GM12878 (cell line): ENCODE measurements around the gene CLDN14. TPM values are rescaled to one million over a fixed set of nuclear protein-coding genes. Genes with fewer than 3 reads are reported as not detected.
A peak's percentile ranks its signal among the peaks of the same experiment; 100 is the strongest.

Experiments
- ATAC-seq: fragments of 200-7000 bp; cut with Tn5 transposase; 3 replicates; pipeline ENCODE4 v1.9.1; 2020; ENCODE audit warnings: mild to moderate bottlenecking, moderate library complexity
- BruUV-seq: library from RNA; stranded (reverse); fragments of 400-500 nt; replicated peaks from 2 replicates; lab custom pipeline; 2021; lab: Mats Ljungman, UMichigan
- CTCF ChIA-PET: fragments of 300-600 bp; sonication (Branson Sonifier 250); formaldehyde crosslinking; extraction: SDS; loops from one replicate; lab custom pipeline; 2021; ENCODE audit warnings: inconsistent platforms; lab: Yijun Ruan, JAX
- POLR2A ChIA-PET: fragments of 350-600 bp; formaldehyde crosslinking; extraction: SDS; loops from one replicate; lab custom pipeline; 2021; ENCODE audit warnings: inconsistent platforms; lab: Charles Lee
- RAD21 ChIA-PET: fragments of 300-600 bp; sonication (Branson Sonifier 250); formaldehyde crosslinking; loops from one replicate; lab custom pipeline; 2023; ENCODE audit warnings: antibody characterized with exemption; ENCODE audit not compliant: unreplicated experiment; lab: Charles Lee
- SMC1A ChIA-PET: fragments of 300-600 bp; sonication (Branson Sonifier 250); formaldehyde crosslinking; loops from one replicate; lab custom pipeline; 2023; ENCODE audit not compliant: unreplicated experiment, uncharacterized antibody; lab: Charles Lee
- DNase-seq: peaks from one replicate; pipeline ENCODE4 v3.0.0-alpha.2; 2011; ENCODE audit warnings: low read depth, low spot score
- FAIRE-seq: peaks from 3 replicates; lab custom pipeline; 2011; peaks lifted over from hg19 to GRCh38; lab: Jason Lieb, UNC
- H2AFZ ChIP-seq: 2 replicates; pipeline ENCODE4 v1.6.0; 2011; ENCODE audit warnings: low read depth, low read length, control low read depth; ENCODE audit not compliant: control insufficient read depth
- H3K27ac ChIP-seq: 2 replicates; pipeline ENCODE4 v1.5.1; 2011; ENCODE audit warnings: control low read depth; ENCODE audit not compliant: control insufficient read depth, insufficient read depth
- H3K27me3 ChIP-seq, 2 experiments: replicated peaks in 1 of 2; 2 replicates each; pipeline versions ENCODE4 v1.6.0 to v1.6.1; 2011; ENCODE audit warnings: low read length in 1 of 2; ENCODE audit not compliant: control insufficient read depth in 2 of 2, insufficient read depth in 2 of 2
- H3K36me3 ChIP-seq, 2 experiments: 2 replicates each; pipeline ENCODE4 v1.5.1; 2011; ENCODE audit warnings: low read length in 1 of 2; ENCODE audit not compliant: control insufficient read depth in 2 of 2, insufficient read depth in 2 of 2
- H3K4me1 ChIP-seq: 2 replicates; pipeline ENCODE4 v1.6.1; 2011; ENCODE audit warnings: mild to moderate bottlenecking, low read length, moderate library complexity, mixed read lengths; ENCODE audit not compliant: control insufficient read depth, insufficient read depth
- H3K4me2 ChIP-seq: 2 replicates; pipeline ENCODE4 v1.6.0; 2011; ENCODE audit warnings: control low read depth; ENCODE audit not compliant: control insufficient read depth, insufficient read depth
- H3K4me3 ChIP-seq: fragments of 200-600 bp; sonication (generic); 2 replicates; pipeline ENCODE4 v1.5.1; 2016
- H3K79me2 ChIP-seq: 2 replicates; pipeline ENCODE4 v1.6.0; 2011; ENCODE audit warnings: low read length; ENCODE audit not compliant: control insufficient read depth, insufficient read depth
- H3K9ac ChIP-seq: 2 replicates; pipeline ENCODE4 v1.8.0; 2011; ENCODE audit warnings: low read length, control low read depth, mixed read lengths; ENCODE audit not compliant: control insufficient read depth, insufficient read depth
- H3K9me3 ChIP-seq: replicated peaks from 3 replicates; pipeline ENCODE4 v1.5.1; 2011; ENCODE audit warnings: mild to moderate bottlenecking, low read length; ENCODE audit not compliant: control insufficient read depth, insufficient read depth
- H4K20me1 ChIP-seq: 2 replicates; pipeline ENCODE4 v1.6.0; 2011; ENCODE audit not compliant: control insufficient read depth, insufficient read depth
- BMI1 ChIP-seq: fragments of 450-650 bp; IDR thresholded peaks from 2 replicates; pipeline ENCODE4 v1.6.1; 2016; ENCODE audit warnings: mild to moderate bottlenecking, moderate library complexity, borderline replicate concordance
- CHD4 ChIP-seq: fragments of 200-600 bp; sonication (generic); IDR thresholded peaks from 2 replicates; pipeline ENCODE4 v1.6.1; 2016; ENCODE audit warnings: mild to moderate bottlenecking
- ESRRA ChIP-seq: IDR thresholded peaks from 2 replicates; pipeline ENCODE4 v1.6.1; 2012; ENCODE audit warnings: mild to moderate bottlenecking, low read length, improper control_type of control experiment
- GATAD2B ChIP-seq: fragments of 450-650 bp; conservative IDR thresholded peaks from 2 replicates; pipeline ENCODE4 v1.6.1; 2017; ENCODE audit warnings: low read depth, mild to moderate bottlenecking, moderate library complexity
- IKZF1 ChIP-seq: fragments of 450-650 bp; conservative IDR thresholded peaks from 2 replicates; pipeline ENCODE4 v1.6.1; 2017; ENCODE audit warnings: antibody characterized with exemption, mild to moderate bottlenecking
- MTA3 ChIP-seq: IDR thresholded peaks from 2 replicates; pipeline ENCODE4 v1.6.1; 2012; ENCODE audit warnings: low read length, inconsistent platforms, borderline replicate concordance
- POU2F2 ChIP-seq: IDR thresholded peaks from 3 replicates; pipeline ENCODE4 v1.6.1; 2011; ENCODE audit warnings: low read depth, mild to moderate bottlenecking, low read length, borderline replicate concordance
- SMAD1 ChIP-seq: fragments of 450-650 bp; IDR thresholded peaks from 2 replicates; pipeline ENCODE4 v1.6.1; 2018; ENCODE audit warnings: mild to moderate bottlenecking, low read depth; ENCODE audit not compliant: partially characterized antibody
- SMARCA5 ChIP-seq: fragments of 450-650 bp; IDR thresholded peaks from 2 replicates; pipeline ENCODE4 v1.6.1; 2017; ENCODE audit warnings: mild to moderate bottlenecking
- SUZ12 ChIP-seq: fragments of 200-600 bp; sonication (generic); IDR thresholded peaks from one replicate; pipeline ENCODE4 v1.6.1; 2018; ENCODE audit warnings: antibody characterized with exemption, mild to moderate bottlenecking; ENCODE audit not compliant: unreplicated experiment
- WGBS: methylation state at CpG from one replicate; pipeline ENCODE4 v1.1.6; 2016; ENCODE audit warnings: low lambda C conversion rate; ENCODE audit not compliant: insufficient replicate concordance, insufficient coverage; ENCODE audit errors: missing lambda C conversion rate; 5-methylcytosine and 5-hydroxymethylcytosine counted together
- in situ Hi-C: fragments of 300-500 bp; cut with MboI; formaldehyde crosslinking; loops from 9 replicates; pipeline ENCODE4 v1.14.3; 2018; ENCODE audit warnings: mixed read lengths
- intact Hi-C: fragments of 100-400 bp; cut with micrococcal nuclease; formaldehyde crosslinking; loops from one replicate; pipeline ENCODE4 v1.14.2; 2022; ENCODE audit not compliant: unreplicated experiment
- polyA plus RNA-seq, 11 experiments: library from polyadenylated mRNA; depleted of rRNA in 4 of 11; unstranded in 6 of 11; stranded (reverse) in 5 of 11; fragments of >200 nt; fragmentation: Nextera tagmentation in 4 of 11; fragmentation: Illumina TruSeq in 1 of 11; extraction: Ambion mirVana in 4 of 11; extraction: Trizol in 1 of 11; gene quantifications; 1 replicate in 1 of 11; 2 replicates in 10 of 11; pipeline versions ENCODE4 v1.2.1 to v1.2.3, GENCODE V29; 2011 to 2016; ENCODE audit warnings: inconsistent platforms in 2 of 11, missing spikeins in 2 of 11, low read depth in 1 of 11
- total RNA-seq, 4 experiments: library from RNA; depleted of rRNA in 3 of 4; stranded (reverse); fragments of >200 nt in 3 of 4; fragmentation: Illumina TruSeq in 1 of 4; extraction: Trizol in 1 of 4; gene quantifications; 2 replicates each; pipeline versions ENCODE4 v1.2.1 to v1.2.3, GENCODE V29; 2013 to 2021
- TF ChIP-seq, protein P1 (sequence below): fragments of 450-650 bp; IDR thresholded peaks from 2 replicates; pipeline ENCODE4 v1.6.1; 2017; ENCODE audit warnings: mild to moderate bottlenecking, moderate library complexity
- TF ChIP-seq, protein P2 (sequence below): fragments of 450-650 bp; IDR thresholded peaks from 2 replicates; pipeline ENCODE4 v1.6.1; 2017; ENCODE audit warnings: mild to moderate bottlenecking, low read depth, inconsistent platforms; ENCODE audit not compliant: poor library complexity, severe bottlenecking
- TF ChIP-seq, protein P3 (sequence below): fragments of 450-650 bp; conservative IDR thresholded peaks from 2 replicates; pipeline ENCODE4 v1.6.1; 2017; ENCODE audit warnings: mild to moderate bottlenecking, moderate library complexity

Gene CLDN14
- total and polyA plus RNA-seq, 10 of the 15 experiments (the other 5 are each of a cell fraction or from before 2014, with no cell fraction given): 0.90 to 19.4 (median 6.6) TPM

DNA sequence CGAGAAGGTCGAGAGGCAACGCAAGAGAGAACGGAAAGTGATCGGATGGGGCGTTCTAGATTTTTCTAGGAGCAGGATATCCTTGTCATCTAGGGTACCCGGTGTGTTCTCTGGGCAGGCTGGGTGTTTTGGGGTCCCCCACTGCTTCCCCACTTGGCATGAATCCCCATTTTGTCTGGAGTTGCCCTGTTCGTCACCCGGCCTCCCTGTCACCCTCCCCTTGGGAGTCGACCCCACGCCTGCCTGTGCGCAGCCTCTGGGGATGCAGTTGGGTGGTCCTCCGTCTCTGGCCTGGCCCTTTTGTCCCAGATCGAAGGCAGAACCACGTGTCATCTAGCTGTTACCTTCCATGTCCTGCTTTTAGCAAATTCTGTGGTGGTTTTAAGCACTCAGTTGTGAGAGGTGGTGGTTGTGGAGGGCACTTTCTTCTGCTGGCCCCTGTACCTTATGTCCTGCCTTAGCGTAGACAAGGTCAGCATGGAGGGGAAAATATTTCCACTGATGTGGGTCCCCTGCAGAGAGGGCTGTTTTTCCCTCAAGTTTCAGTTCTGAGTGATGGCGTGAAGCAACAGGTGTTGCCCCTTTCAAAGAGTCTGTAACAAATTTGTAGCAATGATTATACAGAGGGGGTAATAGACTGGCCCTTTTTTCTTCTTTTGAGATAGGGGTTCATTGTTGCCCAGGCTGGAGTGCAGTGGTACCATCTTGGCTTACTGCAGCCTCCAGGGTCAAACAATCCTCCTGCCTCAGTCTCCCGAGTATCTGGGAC is 59.2 kb downstream of the CLDN14 start (continued):
- TF ChIP-seq MTA3 (no peak), SUZ12 (no peak), ESRRA (no peak), CHD4 (no peak)
- TF ChIP-seq, protein P1, sequence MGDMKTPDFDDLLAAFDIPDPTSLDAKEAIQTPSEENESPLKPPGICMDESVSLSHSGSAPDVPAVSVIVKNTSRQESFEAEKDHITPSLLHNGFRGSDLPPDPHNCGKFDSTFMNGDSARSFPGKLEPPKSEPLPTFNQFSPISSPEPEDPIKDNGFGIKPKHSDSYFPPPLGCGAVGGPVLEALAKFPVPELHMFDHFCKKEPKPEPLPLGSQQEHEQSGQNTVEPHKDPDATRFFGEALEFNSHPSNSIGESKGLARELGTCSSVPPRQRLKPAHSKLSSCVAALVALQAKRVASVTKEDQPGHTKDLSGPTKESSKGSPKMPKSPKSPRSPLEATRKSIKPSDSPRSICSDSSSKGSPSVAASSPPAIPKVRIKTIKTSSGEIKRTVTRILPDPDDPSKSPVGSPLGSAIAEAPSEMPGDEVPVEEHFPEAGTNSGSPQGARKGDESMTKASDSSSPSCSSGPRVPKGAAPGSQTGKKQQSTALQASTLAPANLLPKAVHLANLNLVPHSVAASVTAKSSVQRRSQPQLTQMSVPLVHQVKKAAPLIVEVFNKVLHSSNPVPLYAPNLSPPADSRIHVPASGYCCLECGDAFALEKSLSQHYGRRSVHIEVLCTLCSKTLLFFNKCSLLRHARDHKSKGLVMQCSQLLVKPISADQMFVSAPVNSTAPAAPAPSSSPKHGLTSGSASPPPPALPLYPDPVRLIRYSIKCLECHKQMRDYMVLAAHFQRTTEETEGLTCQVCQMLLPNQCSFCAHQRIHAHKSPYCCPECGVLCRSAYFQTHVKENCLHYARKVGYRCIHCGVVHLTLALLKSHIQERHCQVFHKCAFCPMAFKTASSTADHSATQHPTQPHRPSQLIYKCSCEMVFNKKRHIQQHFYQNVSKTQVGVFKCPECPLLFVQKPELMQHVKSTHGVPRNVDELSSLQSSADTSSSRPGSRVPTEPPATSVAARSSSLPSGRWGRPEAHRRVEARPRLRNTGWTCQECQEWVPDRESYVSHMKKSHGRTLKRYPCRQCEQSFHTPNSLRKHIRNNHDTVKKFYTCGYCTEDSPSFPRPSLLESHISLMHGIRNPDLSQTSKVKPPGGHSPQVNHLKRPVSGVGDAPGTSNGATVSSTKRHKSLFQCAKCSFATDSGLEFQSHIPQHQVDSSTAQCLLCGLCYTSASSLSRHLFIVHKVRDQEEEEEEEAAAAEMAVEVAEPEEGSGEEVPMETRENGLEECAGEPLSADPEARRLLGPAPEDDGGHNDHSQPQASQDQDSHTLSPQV: no peak

DNA sequence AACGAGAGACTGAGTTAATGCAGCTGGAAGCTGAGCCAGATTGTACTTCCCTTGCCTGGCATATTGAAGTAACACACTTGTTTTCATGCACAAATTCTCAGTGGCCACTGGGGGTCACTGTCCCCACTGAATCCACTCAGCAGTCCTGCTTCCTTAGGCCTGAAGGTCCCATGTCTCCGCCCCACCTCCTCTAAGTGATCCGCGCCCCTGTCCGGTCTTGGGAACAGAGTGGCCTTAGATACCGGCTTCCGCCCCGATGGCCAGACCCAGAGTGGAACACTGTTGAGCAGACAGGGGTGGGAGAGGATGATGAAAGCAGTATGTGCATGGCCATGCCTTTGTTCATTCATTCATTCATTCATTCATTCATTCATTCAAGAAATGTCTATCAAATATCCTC is 59.9 kb downstream of the CLDN14 start:
- H4K20me1 ChIP-seq: no peaks in the 10 kb centered on the region
- no peak overlapping the region for H3K27ac ChIP-seq
- BruUV-seq: no TSS peak
- in situ Hi-C loops: loop anchor here (5.0 kb wide), 1 partner anchor 507 kb away; no protein-coding TSS in a partner anchor
- H3K27me3 ChIP-seq: no peaks in the 10 kb centered on the region
- H3K79me2 ChIP-seq: no peaks in the 10 kb centered on the region
- ChIA-PET SMC1A (interaction anchor here (0.6 to 1.3 kb wide), 5 partner anchors 82 to 512 kb away, joined by 3 to 7 read pairs (median 3); no protein-coding TSS in a partner anchor), CTCF (interaction anchor here (0.6 to 2.1 kb wide), 15 partner anchors 8 to 510 kb away, joined by 3 to 9 read pairs (median 4); no protein-coding TSS in a partner anchor), RAD21 (interaction anchor here (1.5 kb wide), 1 partner anchor 85 kb away, joined by 3 read pairs; no protein-coding TSS in a partner anchor), POLR2A (no interaction called here)
- peak; percentile 44 for FAIRE-seq
- no peak overlapping the region for H3K9ac ChIP-seq
- ATAC-seq: peak; percentile 93
- peak overlapping the region; percentile 31; the same call in 1 of the 2 replicates for H2AFZ ChIP-seq
- no peak overlapping the region for H3K4me3 ChIP-seq
- DNase-seq: no peak
- no peaks in the 10 kb centered on the region for H3K4me1 ChIP-seq
- H3K36me3 ChIP-seq: peaks cover 2 to 11% of the 10 kb centered on the region in 2 experiments; a peak in 3 of 4 replicates
- intact Hi-C loops: loop anchor here (1.0 to 10.0 kb wide), 7 partner anchors 52 to 507 kb away; no protein-coding TSS in a partner anchor
- no peaks in the 10 kb centered on the region for H3K9me3 ChIP-seq
- 57% methylated on average over 8 of the region's 8 CpGs for WGBS
- no peak overlapping the region for H3K4me2 ChIP-seq
- TF ChIP-seq SMAD1: no peak
- TF ChIP-seq BMI1: no peak
- peak; percentile 65; the same call in 2 of the 3 replicates for TF ChIP-seq POU2F2
- peak; percentile 36; the same call in 1 of the 2 replicates for TF ChIP-seq IKZF1
- TF ChIP-seq GATAD2B: no peak
- 0 out of 2 replicates have a peak, but pooled peaks have one; percentile 30 for TF ChIP-seq SMARCA5
- TF ChIP-seq, protein P2, sequence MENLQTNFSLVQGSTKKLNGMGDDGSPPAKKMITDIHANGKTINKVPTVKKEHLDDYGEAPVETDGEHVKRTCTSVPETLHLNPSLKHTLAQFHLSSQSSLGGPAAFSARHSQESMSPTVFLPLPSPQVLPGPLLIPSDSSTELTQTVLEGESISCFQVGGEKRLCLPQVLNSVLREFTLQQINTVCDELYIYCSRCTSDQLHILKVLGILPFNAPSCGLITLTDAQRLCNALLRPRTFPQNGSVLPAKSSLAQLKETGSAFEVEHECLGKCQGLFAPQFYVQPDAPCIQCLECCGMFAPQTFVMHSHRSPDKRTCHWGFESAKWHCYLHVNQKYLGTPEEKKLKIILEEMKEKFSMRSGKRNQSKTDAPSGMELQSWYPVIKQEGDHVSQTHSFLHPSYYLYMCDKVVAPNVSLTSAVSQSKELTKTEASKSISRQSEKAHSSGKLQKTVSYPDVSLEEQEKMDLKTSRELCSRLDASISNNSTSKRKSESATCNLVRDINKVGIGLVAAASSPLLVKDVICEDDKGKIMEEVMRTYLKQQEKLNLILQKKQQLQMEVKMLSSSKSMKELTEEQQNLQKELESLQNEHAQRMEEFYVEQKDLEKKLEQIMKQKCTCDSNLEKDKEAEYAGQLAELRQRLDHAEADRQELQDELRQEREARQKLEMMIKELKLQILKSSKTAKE: no peak
- TF ChIP-seq, protein P3, sequence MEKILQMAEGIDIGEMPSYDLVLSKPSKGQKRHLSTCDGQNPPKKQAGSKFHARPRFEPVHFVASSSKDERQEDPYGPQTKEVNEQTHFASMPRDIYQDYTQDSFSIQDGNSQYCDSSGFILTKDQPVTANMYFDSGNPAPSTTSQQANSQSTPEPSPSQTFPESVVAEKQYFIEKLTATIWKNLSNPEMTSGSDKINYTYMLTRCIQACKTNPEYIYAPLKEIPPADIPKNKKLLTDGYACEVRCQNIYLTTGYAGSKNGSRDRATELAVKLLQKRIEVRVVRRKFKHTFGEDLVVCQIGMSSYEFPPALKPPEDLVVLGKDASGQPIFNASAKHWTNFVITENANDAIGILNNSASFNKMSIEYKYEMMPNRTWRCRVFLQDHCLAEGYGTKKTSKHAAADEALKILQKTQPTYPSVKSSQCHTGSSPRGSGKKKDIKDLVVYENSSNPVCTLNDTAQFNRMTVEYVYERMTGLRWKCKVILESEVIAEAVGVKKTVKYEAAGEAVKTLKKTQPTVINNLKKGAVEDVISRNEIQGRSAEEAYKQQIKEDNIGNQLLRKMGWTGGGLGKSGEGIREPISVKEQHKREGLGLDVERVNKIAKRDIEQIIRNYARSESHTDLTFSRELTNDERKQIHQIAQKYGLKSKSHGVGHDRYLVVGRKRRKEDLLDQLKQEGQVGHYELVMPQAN: no peak
